GM12891 (cell line): ENCODE data around the gene RAD18.

ENCODE experiments used
- POLR2A ChIP-seq: IDR thresholded peaks from 2 replicates; pipeline ENCODE4 v1.6.1; 2011; ENCODE audit warnings: low read depth, low read length, control low read depth
- POLR2AphosphoS5 ChIP-seq: IDR thresholded peaks from 2 replicates; pipeline ENCODE4 v1.6.1; 2011; ENCODE audit warnings: low read depth, low read length, control low read depth

- TF ChIP-seq POLR2A: no peak
- TF ChIP-seq POLR2AphosphoS5: no peak
Observed at GRCh38 chr3:8843347-8843746, 119.9 kb downstream of the RAD18 start.
